Liver (tissue), 9 donors: ENCODE data around the gene DDX54. TPM values are rescaled to one million over a fixed set of nuclear protein-coding genes. Genes with fewer than 3 reads are reported as not detected.

Source experiments
- DNase-seq: peaks from one replicate; pipeline ENCODE4 v3.0.0-alpha.2; 2017; ENCODE audit warnings: low spot score
- H3K27ac ChIP-seq, 2 donors: one replicate each; pipeline ENCODE4 v1.7.0; 2013; ENCODE audit warnings: inconsistent platforms in 2 of 2, low read length in 2 of 2, control low read depth in 1 of 2, low read depth in 1 of 2, mild to moderate bottlenecking in 1 of 2
- H3K27me3 ChIP-seq, 4 donors: one replicate each; pipeline versions ENCODE4 v1.6.1 to v1.7.0; 2013; ENCODE audit warnings: low read length in 3 of 4, inconsistent platforms in 1 of 4, mild to moderate bottlenecking in 1 of 4, moderate library complexity in 1 of 4; ENCODE audit not compliant: control insufficient read depth in 4 of 4, insufficient read depth in 4 of 4
- H3K36me3 ChIP-seq, 4 donors: one replicate each; pipeline versions ENCODE4 v1.6.1 to v1.7.0; 2013; ENCODE audit warnings: low read length in 3 of 4, mild to moderate bottlenecking in 3 of 4, low read depth in 1 of 4, moderate library complexity in 1 of 4; ENCODE audit not compliant: control insufficient read depth in 4 of 4, insufficient read depth in 3 of 4
- H3K4me1 ChIP-seq, 4 donors: one replicate each; pipeline versions ENCODE4 v1.6.1 to v1.7.0; 2013; ENCODE audit warnings: low read length in 3 of 4, mild to moderate bottlenecking in 3 of 4, moderate library complexity in 1 of 4; ENCODE audit not compliant: control insufficient read depth in 4 of 4, insufficient read depth in 4 of 4
- H3K4me3 ChIP-seq, 3 donors: one replicate each; pipeline versions ENCODE4 v1.6.1 to v1.7.0; 2013; ENCODE audit warnings: low read length in 3 of 3, control low read depth in 1 of 3, low read depth in 1 of 3, mild to moderate bottlenecking in 1 of 3
- H3K9ac ChIP-seq, 2 donors: one replicate each; pipeline ENCODE4 v1.7.0; 2013; ENCODE audit warnings: low read length in 2 of 2, mild to moderate bottlenecking in 2 of 2, moderate library complexity in 2 of 2, control low read depth in 1 of 2, low read depth in 1 of 2
- H3K9me3 ChIP-seq, 4 donors: one replicate each; pipeline versions ENCODE4 v1.6.1 to v1.7.0; 2013; ENCODE audit warnings: low read length in 3 of 4; ENCODE audit not compliant: control insufficient read depth in 4 of 4
- EGR1 ChIP-seq, 2 donors: IDR thresholded peaks; 2 replicates each; pipeline ENCODE4 v1.6.1; 2016 to 2018; ENCODE audit warnings: antibody characterized with exemption in 2 of 2, low read depth in 2 of 2
- FOXA1 ChIP-seq: IDR thresholded peaks from 2 replicates; pipeline ENCODE4 v1.6.1; 2016; ENCODE audit warnings: antibody characterized with exemption
- FOXA2 ChIP-seq: IDR thresholded peaks from 2 replicates; pipeline ENCODE4 v1.6.1; 2016; ENCODE audit warnings: antibody characterized with exemption
- GABPA ChIP-seq, 2 donors: IDR thresholded peaks in 1 of 2; conservative IDR thresholded peaks in 1 of 2; 2 replicates each; pipeline ENCODE4 v1.6.1; 2016; ENCODE audit warnings: antibody characterized with exemption in 2 of 2, mild to moderate bottlenecking in 1 of 2, moderate library complexity in 1 of 2
- HNF4A ChIP-seq, 2 donors: conservative IDR thresholded peaks; 2 replicates each; pipeline ENCODE4 v1.6.1; 2016; ENCODE audit warnings: antibody characterized with exemption in 2 of 2, mild to moderate bottlenecking in 2 of 2
- HNF4G ChIP-seq: IDR thresholded peaks from 2 replicates; pipeline ENCODE4 v1.6.1; 2016; ENCODE audit warnings: antibody characterized with exemption
- JUND ChIP-seq, 2 donors: IDR thresholded peaks; 2 replicates each; pipeline ENCODE4 v1.6.1; 2016; ENCODE audit warnings: antibody characterized with exemption in 2 of 2
- RAD21 ChIP-seq, 2 donors: IDR thresholded peaks; 2 replicates each; pipeline ENCODE4 v1.6.1; 2016; ENCODE audit warnings: antibody characterized with exemption in 2 of 2, mild to moderate bottlenecking in 2 of 2
- RXRA ChIP-seq, 2 donors: IDR thresholded peaks; 2 replicates each; pipeline ENCODE4 v1.6.1; 2017 to 2018; ENCODE audit warnings: antibody characterized with exemption in 2 of 2, mild to moderate bottlenecking in 1 of 2
- SP1 ChIP-seq: IDR thresholded peaks from 2 replicates; pipeline ENCODE4 v1.6.1; 2018; ENCODE audit warnings: antibody characterized with exemption, mild to moderate bottlenecking
- TAF1 ChIP-seq: conservative IDR thresholded peaks from 2 replicates; pipeline ENCODE4 v1.6.1; 2016; ENCODE audit warnings: antibody characterized with exemption, mild to moderate bottlenecking
- YY1 ChIP-seq: IDR thresholded peaks from 2 replicates; pipeline ENCODE4 v1.6.1; 2016; ENCODE audit warnings: antibody characterized with exemption, mild to moderate bottlenecking
- WGBS: extraction: QIAGEN DNeasy Blood & Tissue Kit; methylation state at CpG from one replicate; pipeline ENCODE4 v1.1.7; 2013; 5-methylcytosine and 5-hydroxymethylcytosine counted together
- polyA plus RNA-seq, 2 donors: library from polyadenylated mRNA; stranded (reverse) in 1 of 2; unstranded in 1 of 2; fragments of 200-250 nt in 1 of 2; fragments of >200 nt in 1 of 2; fragmentation: Nextera tagmentation in 1 of 2; extraction: Ambion mirVana in 1 of 2; gene quantifications; one replicate each; pipeline versions ENCODE4 v1.2.1 to v1.2.3, GENCODE V29; 2013 to 2015
- total RNA-seq, 2 donors: library from RNA; depleted of rRNA; stranded (reverse); fragments of >200 nt; gene quantifications; one replicate each; pipeline ENCODE4 v1.2.3, GENCODE V29; 2014
- TF ChIP-seq, protein P1 (sequence below): IDR thresholded peaks from 2 replicates; pipeline ENCODE4 v1.6.1; 2016; ENCODE audit warnings: antibody characterized with exemption, mild to moderate bottlenecking
- TF ChIP-seq, protein P2 (sequence below): IDR thresholded peaks from 2 replicates; pipeline ENCODE4 v1.6.1; 2016; ENCODE audit warnings: antibody characterized with exemption
- TF ChIP-seq, protein P3 (sequence below): IDR thresholded peaks from 2 replicates; pipeline ENCODE4 v1.6.1; 2016; ENCODE audit warnings: antibody characterized with exemption
- TF ChIP-seq, protein P4 (sequence below): fragments of 150-350 bp; IDR thresholded peaks from 2 replicates; pipeline ENCODE4 v1.5.1; 2017; ENCODE audit warnings: improper control_type of control experiment, low read depth, low read length; ENCODE audit not compliant: missing input control
- donor health status: healthy.
- donor health status: healthy.
- donor health status: healthy.
- donor health status: healthy.
- donor health status: healthy.

DDX54 gene
- total and polyA plus RNA-seq, 4 donors: 20.2 to 28.4 (median 21.6) TPM

DNA sequence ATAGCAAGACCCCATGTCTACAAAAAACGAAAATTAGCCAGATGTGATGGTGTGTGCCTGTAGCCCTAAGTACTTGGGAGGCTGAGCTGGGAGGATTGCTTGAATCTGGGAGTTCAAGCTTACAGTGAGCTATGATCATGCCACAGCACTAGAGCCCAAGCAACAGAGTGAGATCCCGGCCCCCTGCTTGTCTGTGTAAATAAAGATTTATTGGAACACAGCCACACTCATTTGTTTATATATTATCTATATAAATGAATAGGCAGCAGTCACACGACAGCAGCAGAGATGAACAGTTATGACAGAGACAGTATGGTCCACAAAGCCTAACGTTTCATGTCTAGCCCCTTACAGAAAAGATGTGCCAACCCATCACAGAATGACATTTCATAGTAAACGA lies 14.8 kb downstream of the DDX54 start:
- DNase-seq: no peak
- WGBS: 95% methylated on average over 5 of the region's 5 CpGs
- no peak overlapping the region for H3K4me3 ChIP-seq
- no peak overlapping the region for H3K9ac ChIP-seq
- H3K4me1 ChIP-seq: no peaks in the 10 kb centered on the region
- H3K36me3 ChIP-seq: peaks cover 28 to 71% (median 48%) of the 10 kb centered on the region in 4 donors
- TF ChIP-seq JUND (IDR thresholded peaks at IDR 0.05) (no peak), TAF1 (no peak), RXRA (IDR thresholded peaks at IDR 0.05) (no peak), SP1 (no peak)
- no peaks in the 10 kb centered on the region for H3K27me3 ChIP-seq
- H3K27ac ChIP-seq: no peak overlapping the region
- H3K9me3 ChIP-seq: no peaks in the 10 kb centered on the region

DNA sequence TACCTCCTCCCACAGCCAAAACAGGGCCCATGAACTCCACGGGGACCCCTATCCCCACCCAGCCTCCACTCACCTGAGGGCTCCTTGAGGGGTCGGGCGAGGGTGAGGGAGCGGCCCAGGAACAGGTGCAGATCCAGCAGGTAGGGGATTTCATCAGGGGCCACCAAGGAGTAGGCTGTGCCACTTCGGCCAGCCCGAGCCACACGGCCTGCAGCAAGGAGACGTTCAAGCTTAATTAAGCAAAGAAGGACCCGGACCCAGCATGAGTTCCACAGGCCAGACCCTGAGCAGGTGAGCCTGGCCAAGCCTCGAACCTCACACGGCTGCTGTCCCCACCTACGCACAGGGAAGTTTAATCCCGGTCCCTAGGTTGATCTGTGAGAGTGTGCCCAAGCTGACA lies 15.6 kb downstream of the DDX54 start:
- DNase-seq: no peak
- Histone ChIP-seq H3K27me3 (no peaks in the 10 kb centered on the region), H3K27ac (no peak overlapping the region), H3K4me3 (no peak overlapping the region), H3K4me1 (no peaks in the 10 kb centered on the region), H3K36me3 (peaks cover 28 to 76% (median 49%) of the 10 kb centered on the region in 4 donors), H3K9me3 (no peaks in the 10 kb centered on the region), H3K9ac (no peak overlapping the region)
- TF ChIP-seq, protein P1, sequence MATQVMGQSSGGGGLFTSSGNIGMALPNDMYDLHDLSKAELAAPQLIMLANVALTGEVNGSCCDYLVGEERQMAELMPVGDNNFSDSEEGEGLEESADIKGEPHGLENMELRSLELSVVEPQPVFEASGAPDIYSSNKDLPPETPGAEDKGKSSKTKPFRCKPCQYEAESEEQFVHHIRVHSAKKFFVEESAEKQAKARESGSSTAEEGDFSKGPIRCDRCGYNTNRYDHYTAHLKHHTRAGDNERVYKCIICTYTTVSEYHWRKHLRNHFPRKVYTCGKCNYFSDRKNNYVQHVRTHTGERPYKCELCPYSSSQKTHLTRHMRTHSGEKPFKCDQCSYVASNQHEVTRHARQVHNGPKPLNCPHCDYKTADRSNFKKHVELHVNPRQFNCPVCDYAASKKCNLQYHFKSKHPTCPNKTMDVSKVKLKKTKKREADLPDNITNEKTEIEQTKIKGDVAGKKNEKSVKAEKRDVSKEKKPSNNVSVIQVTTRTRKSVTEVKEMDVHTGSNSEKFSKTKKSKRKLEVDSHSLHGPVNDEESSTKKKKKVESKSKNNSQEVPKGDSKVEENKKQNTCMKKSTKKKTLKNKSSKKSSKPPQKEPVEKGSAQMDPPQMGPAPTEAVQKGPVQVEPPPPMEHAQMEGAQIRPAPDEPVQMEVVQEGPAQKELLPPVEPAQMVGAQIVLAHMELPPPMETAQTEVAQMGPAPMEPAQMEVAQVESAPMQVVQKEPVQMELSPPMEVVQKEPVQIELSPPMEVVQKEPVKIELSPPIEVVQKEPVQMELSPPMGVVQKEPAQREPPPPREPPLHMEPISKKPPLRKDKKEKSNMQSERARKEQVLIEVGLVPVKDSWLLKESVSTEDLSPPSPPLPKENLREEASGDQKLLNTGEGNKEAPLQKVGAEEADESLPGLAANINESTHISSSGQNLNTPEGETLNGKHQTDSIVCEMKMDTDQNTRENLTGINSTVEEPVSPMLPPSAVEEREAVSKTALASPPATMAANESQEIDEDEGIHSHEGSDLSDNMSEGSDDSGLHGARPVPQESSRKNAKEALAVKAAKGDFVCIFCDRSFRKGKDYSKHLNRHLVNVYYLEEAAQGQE: no peak
- TF ChIP-seq FOXA2 (no peak), RAD21 (IDR thresholded peaks at IDR 0.05) (no peak), EGR1 (IDR thresholded peaks at IDR 0.05; ENCODE audit: low read depth in 2 of 2) (no peak), JUND (IDR thresholded peaks at IDR 0.05) (no peak), HNF4G (no peak)
- WGBS: 97% methylated on average over 13 of the region's 13 CpGs

DNA sequence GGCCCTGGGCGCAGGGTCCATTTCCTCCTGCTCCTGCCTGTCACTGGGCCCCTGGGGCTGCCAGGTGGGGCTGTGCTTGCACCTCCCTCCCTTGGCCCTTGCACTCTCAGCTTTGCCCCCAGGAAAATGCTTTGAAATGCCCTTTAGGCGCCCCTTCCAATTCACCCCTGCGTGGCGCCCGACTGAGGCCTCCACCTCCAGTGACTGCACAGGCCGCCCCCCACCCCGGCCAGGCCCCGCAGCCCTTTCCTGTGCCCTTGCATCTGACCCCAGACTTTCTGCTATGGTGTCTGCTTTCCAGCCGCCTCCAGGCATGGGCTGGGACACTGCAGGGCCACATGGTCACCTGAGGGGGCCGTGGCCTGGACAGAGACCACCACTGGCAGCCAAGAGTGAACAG lies 17.4 kb downstream of the DDX54 start:
- H3K27ac ChIP-seq: no peak overlapping the region
- H3K4me1 ChIP-seq: no peaks in the 10 kb centered on the region
- H3K9ac ChIP-seq: no peak overlapping the region
- no peaks in the 10 kb centered on the region for H3K9me3 ChIP-seq
- 96% methylated on average over 10 of the region's 10 CpGs for WGBS
- no peak for DNase-seq
- no peaks in the 10 kb centered on the region for H3K27me3 ChIP-seq
- no peak overlapping the region for H3K4me3 ChIP-seq
- peaks cover 27 to 73% (median 43%) of the 10 kb centered on the region in 4 donors for H3K36me3 ChIP-seq
- no peak for TF ChIP-seq EGR1 (IDR thresholded peaks at IDR 0.05; ENCODE audit: low read depth in 2 of 2)
- TF ChIP-seq HNF4A (conservative IDR thresholded peaks at IDR 0.05): no peak
- no peak for TF ChIP-seq GABPA (IDR thresholded peaks at IDR 0.05 in 1 of 2, conservative IDR thresholded peaks at IDR 0.05 in 1 of 2)
- TF ChIP-seq, protein P1: no peak
- TF ChIP-seq RXRA (IDR thresholded peaks at IDR 0.05): no peak
- TF ChIP-seq JUND (IDR thresholded peaks at IDR 0.05): no peak
- TF ChIP-seq, protein P2, sequence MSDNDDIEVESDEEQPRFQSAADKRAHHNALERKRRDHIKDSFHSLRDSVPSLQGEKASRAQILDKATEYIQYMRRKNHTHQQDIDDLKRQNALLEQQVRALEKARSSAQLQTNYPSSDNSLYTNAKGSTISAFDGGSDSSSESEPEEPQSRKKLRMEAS: no peak
- TF ChIP-seq, protein P3, sequence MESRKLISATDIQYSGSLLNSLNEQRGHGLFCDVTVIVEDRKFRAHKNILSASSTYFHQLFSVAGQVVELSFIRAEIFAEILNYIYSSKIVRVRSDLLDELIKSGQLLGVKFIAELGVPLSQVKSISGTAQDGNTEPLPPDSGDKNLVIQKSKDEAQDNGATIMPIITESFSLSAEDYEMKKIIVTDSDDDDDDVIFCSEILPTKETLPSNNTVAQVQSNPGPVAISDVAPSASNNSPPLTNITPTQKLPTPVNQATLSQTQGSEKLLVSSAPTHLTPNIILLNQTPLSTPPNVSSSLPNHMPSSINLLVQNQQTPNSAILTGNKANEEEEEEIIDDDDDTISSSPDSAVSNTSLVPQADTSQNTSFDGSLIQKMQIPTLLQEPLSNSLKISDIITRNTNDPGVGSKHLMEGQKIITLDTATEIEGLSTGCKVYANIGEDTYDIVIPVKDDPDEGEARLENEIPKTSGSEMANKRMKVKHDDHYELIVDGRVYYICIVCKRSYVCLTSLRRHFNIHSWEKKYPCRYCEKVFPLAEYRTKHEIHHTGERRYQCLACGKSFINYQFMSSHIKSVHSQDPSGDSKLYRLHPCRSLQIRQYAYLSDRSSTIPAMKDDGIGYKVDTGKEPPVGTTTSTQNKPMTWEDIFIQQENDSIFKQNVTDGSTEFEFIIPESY: no peak
- no peak for TF ChIP-seq YY1
- TF ChIP-seq HNF4G: no peak
- no peak for TF ChIP-seq FOXA2
- no peak for TF ChIP-seq TAF1
- no peak for TF ChIP-seq FOXA1
- no peak for TF ChIP-seq SP1
- TF ChIP-seq, protein P4, sequence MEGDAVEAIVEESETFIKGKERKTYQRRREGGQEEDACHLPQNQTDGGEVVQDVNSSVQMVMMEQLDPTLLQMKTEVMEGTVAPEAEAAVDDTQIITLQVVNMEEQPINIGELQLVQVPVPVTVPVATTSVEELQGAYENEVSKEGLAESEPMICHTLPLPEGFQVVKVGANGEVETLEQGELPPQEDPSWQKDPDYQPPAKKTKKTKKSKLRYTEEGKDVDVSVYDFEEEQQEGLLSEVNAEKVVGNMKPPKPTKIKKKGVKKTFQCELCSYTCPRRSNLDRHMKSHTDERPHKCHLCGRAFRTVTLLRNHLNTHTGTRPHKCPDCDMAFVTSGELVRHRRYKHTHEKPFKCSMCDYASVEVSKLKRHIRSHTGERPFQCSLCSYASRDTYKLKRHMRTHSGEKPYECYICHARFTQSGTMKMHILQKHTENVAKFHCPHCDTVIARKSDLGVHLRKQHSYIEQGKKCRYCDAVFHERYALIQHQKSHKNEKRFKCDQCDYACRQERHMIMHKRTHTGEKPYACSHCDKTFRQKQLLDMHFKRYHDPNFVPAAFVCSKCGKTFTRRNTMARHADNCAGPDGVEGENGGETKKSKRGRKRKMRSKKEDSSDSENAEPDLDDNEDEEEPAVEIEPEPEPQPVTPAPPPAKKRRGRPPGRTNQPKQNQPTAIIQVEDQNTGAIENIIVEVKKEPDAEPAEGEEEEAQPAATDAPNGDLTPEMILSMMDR: no peak
